ENCODE measurements around the gene RPTOR. TPM values are rescaled to one million over a fixed set of nuclear protein-coding genes. Genes with fewer than 3 reads are reported as not detected.

Gene RPTOR
- total and polyA plus RNA-seq, 12 donors: 7.9 to 30.3 (median 25.6) TPM

DNA sequence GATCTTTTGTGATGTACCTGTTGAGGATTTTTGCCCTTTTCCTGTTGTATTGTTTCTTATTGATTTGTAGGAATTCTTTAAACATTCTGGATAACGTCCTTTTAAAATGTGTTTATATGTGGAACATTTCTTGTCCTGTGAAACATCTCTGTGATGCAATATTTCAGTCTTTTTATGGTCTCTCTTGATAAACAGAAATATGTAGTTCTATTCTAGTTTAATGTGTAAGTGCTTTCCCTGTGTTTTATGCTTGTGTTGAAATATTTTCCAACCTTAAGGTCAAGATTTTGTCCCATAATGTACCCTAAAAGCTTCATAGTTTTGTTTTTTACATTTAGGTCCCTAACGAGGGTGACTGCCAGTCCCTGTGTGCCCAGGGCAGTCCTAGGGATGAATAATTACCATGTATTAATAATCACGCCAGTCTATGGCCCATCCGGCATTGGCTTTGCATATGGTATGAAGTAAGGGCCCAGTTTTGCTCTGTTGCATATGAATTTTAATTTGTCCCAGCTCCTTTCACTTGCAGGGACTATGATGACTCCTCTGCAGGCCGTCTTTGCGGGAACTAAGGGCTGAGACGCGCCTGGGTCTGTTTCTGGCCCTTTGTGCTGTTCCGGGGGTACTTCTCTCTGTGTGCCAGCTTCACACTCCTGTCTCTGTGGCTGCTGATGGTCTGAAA, 44.2 kb downstream of the RPTOR start:
- H3K36me3 ChIP-seq: peaks cover 0 to 3% (median 0%) of the 10 kb centered on the region in 9 donors
- peaks cover 0 to 12% (median 0%) of the 10 kb centered on the region in 9 donors for H3K4me1 ChIP-seq
- no peaks in the 10 kb centered on the region for H3K9me3 ChIP-seq
- no peak overlapping the region for H3K4me3 ChIP-seq
- H3K27ac ChIP-seq: no peak overlapping the region
- TF ChIP-seq, protein P1, sequence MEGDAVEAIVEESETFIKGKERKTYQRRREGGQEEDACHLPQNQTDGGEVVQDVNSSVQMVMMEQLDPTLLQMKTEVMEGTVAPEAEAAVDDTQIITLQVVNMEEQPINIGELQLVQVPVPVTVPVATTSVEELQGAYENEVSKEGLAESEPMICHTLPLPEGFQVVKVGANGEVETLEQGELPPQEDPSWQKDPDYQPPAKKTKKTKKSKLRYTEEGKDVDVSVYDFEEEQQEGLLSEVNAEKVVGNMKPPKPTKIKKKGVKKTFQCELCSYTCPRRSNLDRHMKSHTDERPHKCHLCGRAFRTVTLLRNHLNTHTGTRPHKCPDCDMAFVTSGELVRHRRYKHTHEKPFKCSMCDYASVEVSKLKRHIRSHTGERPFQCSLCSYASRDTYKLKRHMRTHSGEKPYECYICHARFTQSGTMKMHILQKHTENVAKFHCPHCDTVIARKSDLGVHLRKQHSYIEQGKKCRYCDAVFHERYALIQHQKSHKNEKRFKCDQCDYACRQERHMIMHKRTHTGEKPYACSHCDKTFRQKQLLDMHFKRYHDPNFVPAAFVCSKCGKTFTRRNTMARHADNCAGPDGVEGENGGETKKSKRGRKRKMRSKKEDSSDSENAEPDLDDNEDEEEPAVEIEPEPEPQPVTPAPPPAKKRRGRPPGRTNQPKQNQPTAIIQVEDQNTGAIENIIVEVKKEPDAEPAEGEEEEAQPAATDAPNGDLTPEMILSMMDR (IDR thresholded peaks at IDR 0.05): no peak
- DNase-seq: no peak
- no peak for ATAC-seq
- intact Hi-C loops (cut with DNase I): no loop called here
- 90 to 95% methylated on average over 9 of the region's 9 CpGs for WGBS, 2 donors
- no peaks in the 10 kb centered on the region for H3K27me3 ChIP-seq

DNA sequence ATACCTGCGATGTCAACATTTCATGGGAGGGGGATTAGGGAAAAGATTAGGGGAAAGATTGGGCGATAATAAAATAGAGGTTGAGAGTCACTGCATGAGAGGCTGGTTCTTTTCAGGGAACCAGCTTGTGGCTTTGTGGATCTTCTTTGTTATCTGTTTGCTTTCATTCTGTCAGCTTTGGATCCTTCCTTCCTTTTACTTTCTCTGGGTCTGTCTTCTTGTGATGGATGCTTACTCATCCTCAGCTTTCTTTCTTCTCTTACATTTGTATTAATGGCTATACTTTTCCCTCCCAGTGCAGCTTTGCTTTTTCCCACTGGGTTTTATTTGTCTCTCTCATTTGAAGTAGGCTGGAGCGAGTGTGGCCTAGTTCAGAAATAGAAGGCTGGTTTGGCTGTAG, 47.1 kb downstream of the RPTOR start:
- Histone ChIP-seq H3K27ac (no peak overlapping the region), H3K4me1 (peaks cover 0 to 12% (median 0%) of the 10 kb centered on the region in 9 donors), H3K27me3 (no peaks in the 10 kb centered on the region), H3K4me3 (no peak overlapping the region), H3K36me3 (peaks cover 0 to 3% (median 0%) of the 10 kb centered on the region in 9 donors), H3K9me3 (no peaks in the 10 kb centered on the region)
- WGBS, 2 donors: 89% methylated on average over 3 of the region's 3 CpGs
- DNase-seq: no peak
- intact Hi-C loops (cut with DNase I): no loop called here
- TF ChIP-seq, protein P1 (IDR thresholded peaks at IDR 0.05): no peak
- no peak for ATAC-seq

DNA sequence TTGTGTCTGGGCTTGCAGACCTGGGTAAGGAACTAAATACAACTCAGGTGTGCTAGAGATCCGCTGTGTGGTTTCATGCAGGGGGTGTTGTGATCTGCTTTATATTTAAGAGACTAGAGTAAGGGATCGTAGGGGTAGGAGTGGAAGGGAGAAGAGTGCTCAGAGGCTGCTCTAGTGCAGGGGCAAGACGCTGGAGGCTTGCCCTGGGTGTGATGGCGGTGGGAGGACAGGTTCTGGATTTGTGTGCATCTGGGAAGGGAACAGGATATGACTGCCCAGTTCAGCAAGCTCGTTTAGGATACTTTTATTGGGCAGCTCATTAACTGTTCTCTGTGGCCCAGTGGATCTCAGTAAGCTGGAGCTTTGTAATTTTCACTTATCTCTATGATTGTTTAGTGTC, 47.6 kb downstream of the RPTOR start:
- TF ChIP-seq, protein P1 (IDR thresholded peaks at IDR 0.05): no peak
- Histone ChIP-seq H3K27ac (no peak overlapping the region), H3K36me3 (no peaks in the 10 kb centered on the region), H3K4me3 (no peak overlapping the region), H3K9me3 (no peaks in the 10 kb centered on the region), H3K4me1 (peaks cover 0 to 15% (median 0%) of the 10 kb centered on the region in 9 donors), H3K27me3 (no peaks in the 10 kb centered on the region)
- ATAC-seq (no peak), DNase-seq (no peak)
- intact Hi-C loops (cut with DNase I): no loop called here
- WGBS, 2 donors: 69 to 70% methylated on average over 5 of the region's 5 CpGs

DNA sequence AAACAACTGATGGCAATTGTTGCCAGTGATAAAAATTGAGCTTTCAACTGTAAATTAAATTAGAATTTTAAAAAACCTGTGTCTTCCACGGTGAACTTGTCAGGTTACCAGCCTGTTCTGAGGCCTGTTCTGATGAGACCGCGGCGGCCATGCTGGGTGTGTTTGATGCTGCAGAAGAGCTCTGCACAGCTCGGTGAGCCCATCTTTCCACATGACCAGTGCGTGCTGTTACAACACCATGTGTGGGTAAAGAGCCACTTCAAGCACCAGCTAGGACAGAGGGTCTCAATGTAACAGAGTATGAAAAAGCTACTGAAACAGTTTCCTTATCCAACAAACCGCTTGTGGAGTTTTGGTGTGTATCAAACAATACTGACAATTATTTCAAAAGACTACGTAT, 48.5 kb downstream of the RPTOR start:
- 91 to 95% methylated on average over 8 of the region's 8 CpGs for WGBS, 2 donors
- Histone ChIP-seq H3K9me3 (no peaks in the 10 kb centered on the region), H3K27me3 (no peaks in the 10 kb centered on the region), H3K4me3 (no peak overlapping the region), H3K36me3 (no peaks in the 10 kb centered on the region), H3K27ac (no peak overlapping the region), H3K4me1 (peaks cover 0 to 15% (median 0%) of the 10 kb centered on the region in 9 donors)
- no peak for DNase-seq
- TF ChIP-seq, protein P1 (IDR thresholded peaks at IDR 0.05): no peak
- no peak for ATAC-seq
- intact Hi-C loops (cut with DNase I): no loop called here
